A673 (cell line): Measurements from ENCODE around the gene PPP1CB. TPM values are rescaled to one million over a fixed set of nuclear protein-coding genes. Genes with fewer than 3 reads are reported as not detected.
A peak's percentile ranks its signal among the peaks of the same experiment; 100 is the strongest.

Experiments
- BruUV-seq: library from RNA; stranded (reverse); fragments of 400-500 nt; replicated peaks from 2 replicates; lab custom pipeline; 2021; lab: Mats Ljungman, UMichigan
- CTCF ChIA-PET: fragments of 300-600 bp; sonication (Branson Sonifier 250); formaldehyde crosslinking; loops from one replicate; lab custom pipeline; 2022; ENCODE audit warnings: antibody characterized with exemption; lab: Charles Lee
- POLR2A ChIA-PET: fragments of 300-600 bp; sonication (Branson Sonifier 250); formaldehyde crosslinking; loops from one replicate; lab custom pipeline; 2022; ENCODE audit warnings: antibody characterized with exemption; ENCODE audit not compliant: low non-redundant PET; lab: Charles Lee
- DNase-seq: peaks from one replicate; pipeline ENCODE4 v3.0.0-alpha.2; 2015; ENCODE audit warnings: low spot score
- H3K27ac ChIP-seq: fragments of 200-600 bp; sonication (generic); 2 replicates; pipeline ENCODE4 v1.5.1; 2016; ENCODE audit warnings: mixed run types, low read depth, mild to moderate bottlenecking, mixed read lengths, antibody characterized with exemption, low read length; ENCODE audit not compliant: poor library complexity, severe bottlenecking
- H3K27me3 ChIP-seq: fragments of 200-600 bp; sonication (generic); replicated peaks from 2 replicates; pipeline ENCODE4 v1.6.1; 2017; ENCODE audit warnings: mixed run types, low read depth, mild to moderate bottlenecking, mixed read lengths, antibody characterized with exemption, low read length; ENCODE audit not compliant: insufficient read depth, poor library complexity
- H3K36me3 ChIP-seq: fragments of 200-600 bp; sonication (generic); 2 replicates; pipeline ENCODE4 v1.6.1; 2016; ENCODE audit warnings: mixed run types, mild to moderate bottlenecking, mixed read lengths, antibody characterized with exemption, low read length; ENCODE audit not compliant: insufficient read depth, poor library complexity, severe bottlenecking
- H3K4me1 ChIP-seq: fragments of 200-600 bp; sonication (generic); 2 replicates; pipeline ENCODE4 v1.6.1; 2017; ENCODE audit warnings: mixed run types, mild to moderate bottlenecking, mixed read lengths, antibody characterized with exemption, low read length; ENCODE audit not compliant: insufficient read depth, poor library complexity, severe bottlenecking
- H3K4me3 ChIP-seq: fragments of 200-600 bp; sonication (generic); 2 replicates; pipeline ENCODE4 v1.5.1; 2016; ENCODE audit warnings: low read depth, mixed run types, mild to moderate bottlenecking, mixed read lengths, low read length; ENCODE audit not compliant: poor library complexity, severe bottlenecking
- H3K9me3 ChIP-seq: fragments of 200-600 bp; sonication (generic); 2 replicates; pipeline ENCODE4 v1.6.1; 2016; ENCODE audit warnings: mixed run types, low read depth, mild to moderate bottlenecking, mixed read lengths, antibody characterized with exemption, low read length; ENCODE audit not compliant: poor library complexity, severe bottlenecking
- CTCF ChIP-seq: fragments of 300-800, 200-600 bp; sonication (generic); conservative IDR thresholded peaks from 2 replicates; pipeline ENCODE4 v1.5.1; 2017; ENCODE audit warnings: low read depth, mild to moderate bottlenecking, antibody characterized with exemption, low read length, moderate library complexity, mixed read lengths
- EZH2 ChIP-seq: fragments of 200-600 bp; sonication (generic); IDR thresholded peaks from 2 replicates; pipeline ENCODE4 v1.6.1; 2017; ENCODE audit warnings: borderline replicate concordance, low read depth, mild to moderate bottlenecking, mixed read lengths, antibody characterized with exemption, low read length; ENCODE audit not compliant: poor library complexity, severe bottlenecking
- intact Hi-C: fragments of 100-400 bp; cut with micrococcal nuclease; formaldehyde crosslinking; loops from one replicate; pipeline ENCODE4 v1.10.0; 2022; ENCODE audit not compliant: unreplicated experiment
- total RNA-seq: library from RNA; stranded (reverse); gene quantifications from 2 replicates; pipeline ENCODE4 v1.2.3, GENCODE V29; 2021

PPP1CB gene
- total RNA-seq, 1 experiment from 2014 or later = 181 TPM

DNA sequence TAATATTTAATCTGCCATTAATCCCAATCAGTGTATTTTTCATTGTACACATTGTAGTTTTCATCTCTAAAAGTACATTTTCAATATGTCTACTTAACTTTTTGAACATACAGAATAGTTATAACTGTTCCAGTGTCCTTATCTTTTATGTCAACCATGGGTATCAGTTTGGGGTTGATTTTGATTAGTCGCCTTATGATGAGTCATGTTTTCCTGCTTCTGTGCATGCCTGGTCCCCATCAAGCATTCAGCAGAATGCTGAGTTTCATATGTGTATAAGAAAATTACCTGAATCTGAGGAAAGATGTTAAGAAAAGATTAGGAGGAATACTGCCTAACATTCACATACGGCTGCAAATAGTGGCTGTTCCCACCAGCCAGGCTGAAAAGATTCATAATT lies 76.8 kb downstream of the PPP1CB start:
- no peaks in the 10 kb centered on the region for H3K27me3 ChIP-seq
- DNase-seq = no peak
- POLR2A ChIA-PET = no interaction called here
- no peaks in the 10 kb centered on the region for H3K4me1 ChIP-seq
- no peaks in the 10 kb centered on the region for H3K9me3 ChIP-seq
- CTCF ChIA-PET = no interaction called here
- no TSS peak for BruUV-seq
- no peak overlapping the region for H3K27ac ChIP-seq
- intact Hi-C loops = loop anchor here (10.0 kb wide), 1 partner anchor 1246 kb away; no protein-coding TSS in a partner anchor
- no peak for TF ChIP-seq CTCF
- no peak for TF ChIP-seq EZH2
- H3K36me3 ChIP-seq = no peaks in the 10 kb centered on the region
- H3K4me3 ChIP-seq = no peak overlapping the region

GRCh38 chr2:28833740-28834470 lies 82.3 kb downstream of the PPP1CB start:
- Histone ChIP-seq H3K4me3 (no peak overlapping the region), H3K4me1 (no peaks in the 10 kb centered on the region), H3K27ac (no peak overlapping the region), H3K27me3 (no peaks in the 10 kb centered on the region), H3K9me3 (no peaks in the 10 kb centered on the region), H3K36me3 (no peaks in the 10 kb centered on the region)
- intact Hi-C loops = no loop called here
- TF ChIP-seq EZH2 (no peak), CTCF (no peak)
- BruUV-seq = no TSS peak
- ChIA-PET CTCF (no interaction called here), POLR2A (interaction anchor here (0.6 kb wide), 1 partner anchor 189 kb away, joined by 3 read pairs; no protein-coding TSS in a partner anchor)
- no peak for DNase-seq

GRCh38 chr2:28835781-28836180 lies 84.2 kb downstream of the PPP1CB start:
- Histone ChIP-seq H3K27ac (no peak overlapping the region), H3K4me3 (no peak overlapping the region), H3K9me3 (no peaks in the 10 kb centered on the region), H3K36me3 (no peaks in the 10 kb centered on the region), H3K27me3 (no peaks in the 10 kb centered on the region), H3K4me1 (no peaks in the 10 kb centered on the region)
- no TSS peak for BruUV-seq
- ChIA-PET CTCF (no interaction called here), POLR2A (no interaction called here)
- intact Hi-C loops = no loop called here
- TF ChIP-seq EZH2 (no peak), CTCF (no peak)
- peak; percentile 6 for DNase-seq
